Body of pancreas (tissue), 4 donors: ENCODE measurements around the gene HS3ST4. TPM values are rescaled to one million over a fixed set of nuclear protein-coding genes. Genes with fewer than 3 reads are reported as not detected.

Experiments used
- ATAC-seq: fragments of 150-250 bp; one replicate; pipeline ENCODE4 v1.9.1; 2016
- DNase-seq, 4 donors: peaks; one replicate each; pipeline ENCODE4 v3.0.0-alpha.2; 2019
- H3K27ac ChIP-seq, 4 donors: fragments of 200-600 bp; sonication (generic); 1 replicate in 3 of 4; 2 replicates in 1 of 4; pipeline versions ENCODE4 v1.5.1 to v1.6.1; 2016 to 2019; ENCODE audit warnings: mild to moderate bottlenecking in 1 of 4, mixed read lengths in 1 of 4, moderate library complexity in 1 of 4
- H3K27me3 ChIP-seq, 2 donors: fragments of 200-600 bp; sonication (generic); one replicate each; pipeline ENCODE4 v1.6.0; 2016; ENCODE audit warnings: mild to moderate bottlenecking in 1 of 2
- H3K36me3 ChIP-seq, 2 donors: fragments of 200-600 bp; sonication (generic); replicated peaks in 1 of 2; 2 replicates each; pipeline ENCODE4 v1.5.1; 2016; ENCODE audit warnings: low read depth in 2 of 2; ENCODE audit not compliant: insufficient read depth in 1 of 2
- H3K4me1 ChIP-seq: fragments of 200-600 bp; sonication (generic); one replicate; pipeline ENCODE4 v1.6.0; 2016
- H3K4me3 ChIP-seq, 2 donors: fragments of 200-600 bp; sonication (generic); 1 replicate in 1 of 2; 2 replicates in 1 of 2; pipeline ENCODE4 v1.5.1; 2016 to 2019
- H3K9me3 ChIP-seq, 3 donors: fragments of 200-600 bp; sonication (generic); 1 replicate in 2 of 3; 2 replicates in 1 of 3; pipeline ENCODE4 v1.5.1; 2016
- CTCF ChIP-seq, 7 experiments: fragments of 450-650 bp in 4 of 7; fragments of 200-600 bp in 3 of 7; sonication (generic) in 3 of 7; IDR thresholded peaks; one replicate each; pipeline ENCODE4 v1.5.1; 2016 to 2019; ENCODE audit warnings: antibody characterized with exemption in 7 of 7
- POLR2A ChIP-seq, 3 donors: fragments of 450-650 bp; IDR thresholded peaks; one replicate each; pipeline ENCODE4 v1.6.1; 2016; ENCODE audit warnings: antibody characterized with exemption in 3 of 3, mild to moderate bottlenecking in 2 of 3
- WGBS, 2 donors: methylation state at CpG; one replicate each; pipeline ENCODE4 v1.1.5; 2017; 5-methylcytosine and 5-hydroxymethylcytosine counted together
- intact Hi-C: fragments of 100-400 bp; cut with DNase I; formaldehyde crosslinking; loops from one replicate; pipeline ENCODE4 v1.15.1; 2023
- microRNA counts, 2 donors: library from miRNA; unstranded; fragments of <30 nt; microRNA quantifications; one replicate each; lab custom pipeline; 2017
- microRNA-seq, 2 donors: library from miRNA; unstranded; fragments of <30 nt; microRNA quantifications; one replicate each; pipeline ENCODE4, GENCODE V29; 2016; ENCODE audit warnings: borderline number of aligned reads in 2 of 2, borderline replicate concordance in 2 of 2
- small RNA-seq: library from RNA; depleted of rRNA; stranded (forward); fragments of <200 nt; gene quantifications from one replicate; pipeline ENCODE3, GENCODE V24; 2016
- total RNA-seq, 2 donors: library from RNA; depleted of rRNA; stranded (reverse); fragments of >200 nt; gene quantifications; one replicate each; pipeline ENCODE4 v1.1.0, GENCODE V29; 2016

The HS3ST4 gene
- total RNA-seq, 2 donors from 2014 or later: not detected

GRCh38 chr16:26177438-26177837, 485.7 kb downstream of the HS3ST4 start:
- intact Hi-C loops: no loop called here
- 15 to 26% methylated on average over 1 of the region's 1 CpG for WGBS, 2 donors
- DNase-seq (no peak), ATAC-seq (no peak)
- TF ChIP-seq CTCF (IDR thresholded peaks at IDR 0.05): no peak
- no peak for TF ChIP-seq POLR2A (IDR thresholded peaks at IDR 0.05)
- H3K4me1 ChIP-seq: no peaks in the 10 kb centered on the region
- no peak overlapping the region for H3K27ac ChIP-seq
- H3K36me3 ChIP-seq: no peaks in the 10 kb centered on the region
- no peaks in the 10 kb centered on the region for H3K9me3 ChIP-seq
- no peaks in the 10 kb centered on the region for H3K27me3 ChIP-seq
- H3K4me3 ChIP-seq: no peak overlapping the region

- ATAC-seq: no peak
- 62 to 72% methylated on average over 6 of the region's 6 CpGs for WGBS, 2 donors
- no peaks in the 10 kb centered on the region for H3K36me3 ChIP-seq
- H3K4me1 ChIP-seq: no peaks in the 10 kb centered on the region
- H3K4me3 ChIP-seq: no peak overlapping the region
- no peak for TF ChIP-seq CTCF (IDR thresholded peaks at IDR 0.05)
- TF ChIP-seq POLR2A (IDR thresholded peaks at IDR 0.05): no peak
- DNase-seq: no peak
- intact Hi-C loops: no loop called here
- H3K27me3 ChIP-seq: no peaks in the 10 kb centered on the region
- no peak overlapping the region for H3K27ac ChIP-seq
- no peaks in the 10 kb centered on the region for H3K9me3 ChIP-seq
Observed at GRCh38 chr16:26178298-26178697, 486.5 kb downstream of the HS3ST4 start.

- Histone ChIP-seq H3K4me1 (no peaks in the 10 kb centered on the region), H3K4me3 (no peak overlapping the region), H3K27ac (no peak overlapping the region), H3K27me3 (no peaks in the 10 kb centered on the region), H3K36me3 (no peaks in the 10 kb centered on the region), H3K9me3 (no peaks in the 10 kb centered on the region)
- TF ChIP-seq POLR2A (IDR thresholded peaks at IDR 0.05) (no peak), CTCF (IDR thresholded peaks at IDR 0.05) (no peak)
- WGBS, 2 donors: 48 to 64% methylated on average over 1 of the region's 1 CpG
- no peak for ATAC-seq
- DNase-seq: no peak
- intact Hi-C loops: no loop called here
Observed at GRCh38 chr16:26186091-26186615, 494.4 kb downstream of the HS3ST4 start.

MicroRNAs within 50 kb of the gene (microRNA counts, 767-probe panel; counts per million panel counts)
- 0 to 736 counts per million in 2 donors for microRNA hsa-miR-548w (lab: Ali Mortazavi, UCI)

Small RNAs within 50 kb of the gene (microRNA-seq; reads per million reads assigned to microRNA genes)
- gene MIR548W: 0 reads per million in 2 donors

Small RNAs within 50 kb of the gene (small RNA-seq; reads per million reads assigned to genes)
- not detected for gene HMGN2P3
- not detected for gene MIR548W
- gene RNA5SP405: not detected
